ENCODE data around the gene ADRA2A.

DNA sequence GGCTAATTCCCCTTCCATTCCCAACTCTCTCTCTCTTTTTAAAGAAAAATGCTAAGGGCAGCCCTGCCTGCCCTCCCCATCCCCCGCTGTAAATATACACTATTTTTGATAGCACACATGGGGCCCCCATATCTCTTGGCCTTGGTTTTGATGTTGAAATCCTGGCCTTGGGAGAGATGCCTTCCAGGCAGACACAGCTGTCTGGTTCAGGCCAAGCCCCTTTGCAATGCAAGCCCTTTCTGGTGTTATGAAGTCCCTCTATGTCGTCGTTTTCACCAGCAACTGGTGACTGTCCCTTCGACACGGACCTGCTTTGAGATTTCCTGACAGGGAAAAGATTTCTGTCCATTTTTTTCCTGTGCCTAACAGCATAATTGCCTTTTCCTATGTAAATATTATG is 3.0 kb downstream of the ADRA2A start:
- TF ChIP-seq, protein P1, sequence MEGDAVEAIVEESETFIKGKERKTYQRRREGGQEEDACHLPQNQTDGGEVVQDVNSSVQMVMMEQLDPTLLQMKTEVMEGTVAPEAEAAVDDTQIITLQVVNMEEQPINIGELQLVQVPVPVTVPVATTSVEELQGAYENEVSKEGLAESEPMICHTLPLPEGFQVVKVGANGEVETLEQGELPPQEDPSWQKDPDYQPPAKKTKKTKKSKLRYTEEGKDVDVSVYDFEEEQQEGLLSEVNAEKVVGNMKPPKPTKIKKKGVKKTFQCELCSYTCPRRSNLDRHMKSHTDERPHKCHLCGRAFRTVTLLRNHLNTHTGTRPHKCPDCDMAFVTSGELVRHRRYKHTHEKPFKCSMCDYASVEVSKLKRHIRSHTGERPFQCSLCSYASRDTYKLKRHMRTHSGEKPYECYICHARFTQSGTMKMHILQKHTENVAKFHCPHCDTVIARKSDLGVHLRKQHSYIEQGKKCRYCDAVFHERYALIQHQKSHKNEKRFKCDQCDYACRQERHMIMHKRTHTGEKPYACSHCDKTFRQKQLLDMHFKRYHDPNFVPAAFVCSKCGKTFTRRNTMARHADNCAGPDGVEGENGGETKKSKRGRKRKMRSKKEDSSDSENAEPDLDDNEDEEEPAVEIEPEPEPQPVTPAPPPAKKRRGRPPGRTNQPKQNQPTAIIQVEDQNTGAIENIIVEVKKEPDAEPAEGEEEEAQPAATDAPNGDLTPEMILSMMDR (IDR thresholded peaks at IDR 0.05) = no peak
- no peak for TF ChIP-seq POLR2A (IDR thresholded peaks at IDR 0.05)

Data from heart left ventricle (tissue), 13 donors.